ENCODE measurements around the gene PPM1J. TPM values are rescaled to one million over a fixed set of nuclear protein-coding genes. Genes with fewer than 3 reads are reported as not detected.
A peak's percentile ranks its signal among the peaks of the same experiment; 100 is the strongest.

Gene PPM1J
- total and polyA plus RNA-seq, 8 donors = 0.20 to 1.6 (median 0.87) TPM

DNA sequence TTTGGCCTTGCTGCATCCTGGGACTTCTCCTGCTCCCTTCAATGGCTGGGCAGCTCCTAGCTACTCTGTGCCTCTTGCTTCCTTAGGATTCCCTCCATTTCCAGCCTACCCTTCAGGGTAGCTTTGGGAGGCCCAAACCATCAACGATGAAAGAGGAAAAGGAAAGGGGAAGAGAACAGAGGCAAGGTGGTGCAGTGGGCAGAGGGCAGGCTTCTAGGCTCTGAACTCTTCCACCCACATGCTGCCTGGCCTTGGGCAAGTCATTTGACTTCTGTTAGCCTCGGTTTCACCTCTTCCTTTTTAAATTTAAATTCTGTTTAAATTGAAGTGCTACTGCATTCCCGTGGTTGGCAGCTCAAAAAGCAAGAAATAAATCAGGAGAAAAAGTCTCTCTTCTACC lies 5.7 kb upstream of the PPM1J start:
- DNase-seq (no peak), FAIRE-seq (no peak), ATAC-seq (no peak)
- no peak overlapping the region for H3K27ac ChIP-seq
- no peaks in the 10 kb centered on the region for H3K9me3 ChIP-seq
- H3K4me3 ChIP-seq = no peak overlapping the region
- 50 to 53% methylated on average over 3 of the region's 3 CpGs for WGBS, 2 donors
- H3K27me3 ChIP-seq = no peaks in the 10 kb centered on the region
- TF ChIP-seq, protein P1, sequence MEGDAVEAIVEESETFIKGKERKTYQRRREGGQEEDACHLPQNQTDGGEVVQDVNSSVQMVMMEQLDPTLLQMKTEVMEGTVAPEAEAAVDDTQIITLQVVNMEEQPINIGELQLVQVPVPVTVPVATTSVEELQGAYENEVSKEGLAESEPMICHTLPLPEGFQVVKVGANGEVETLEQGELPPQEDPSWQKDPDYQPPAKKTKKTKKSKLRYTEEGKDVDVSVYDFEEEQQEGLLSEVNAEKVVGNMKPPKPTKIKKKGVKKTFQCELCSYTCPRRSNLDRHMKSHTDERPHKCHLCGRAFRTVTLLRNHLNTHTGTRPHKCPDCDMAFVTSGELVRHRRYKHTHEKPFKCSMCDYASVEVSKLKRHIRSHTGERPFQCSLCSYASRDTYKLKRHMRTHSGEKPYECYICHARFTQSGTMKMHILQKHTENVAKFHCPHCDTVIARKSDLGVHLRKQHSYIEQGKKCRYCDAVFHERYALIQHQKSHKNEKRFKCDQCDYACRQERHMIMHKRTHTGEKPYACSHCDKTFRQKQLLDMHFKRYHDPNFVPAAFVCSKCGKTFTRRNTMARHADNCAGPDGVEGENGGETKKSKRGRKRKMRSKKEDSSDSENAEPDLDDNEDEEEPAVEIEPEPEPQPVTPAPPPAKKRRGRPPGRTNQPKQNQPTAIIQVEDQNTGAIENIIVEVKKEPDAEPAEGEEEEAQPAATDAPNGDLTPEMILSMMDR (IDR thresholded peaks at IDR 0.05) = no peak
- H3K4me1 ChIP-seq = peaks cover 0 to 3% (median 2%) of the 10 kb centered on the region in 3 donors
- intact Hi-C loops (cut with DNase I) = loop anchor here in 2 of 3 donors (2.0 to 5.0 kb wide), 2 partner anchors 82 kb away; no protein-coding TSS in a partner anchor
- H3K36me3 ChIP-seq = no peaks in the 10 kb centered on the region

DNA sequence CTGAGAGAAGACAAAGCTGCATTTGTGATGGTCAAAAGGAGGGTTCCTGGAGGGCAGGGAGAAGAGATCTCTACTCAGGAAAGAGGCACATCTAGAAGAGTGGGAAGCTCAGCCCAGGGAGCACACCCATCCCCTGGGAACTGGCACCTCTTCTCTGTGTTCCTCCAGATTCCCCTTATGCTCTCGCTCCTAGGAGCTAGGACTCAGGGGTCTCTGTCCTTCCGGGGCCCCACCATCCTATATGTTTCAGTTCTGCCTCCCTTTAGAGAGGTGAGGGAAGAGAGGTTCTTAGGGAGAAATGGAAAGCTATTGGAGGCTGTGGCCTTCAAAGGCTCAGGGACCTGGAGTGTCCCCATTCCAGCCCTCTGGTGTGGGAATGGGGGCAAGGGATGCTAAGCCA lies 4.6 kb upstream of the PPM1J start:
- intact Hi-C loops (cut with DNase I) = loop anchor here (2.0 to 10.0 kb wide), 3 partner anchors 83 to 325 kb away; no protein-coding TSS in a partner anchor
- DNase-seq = no peak
- no peak overlapping the region for H3K4me3 ChIP-seq
- H3K36me3 ChIP-seq = no peaks in the 10 kb centered on the region
- H3K4me1 ChIP-seq = peaks cover 0 to 5% (median 3%) of the 10 kb centered on the region in 3 donors
- TF ChIP-seq, protein P1 (IDR thresholded peaks at IDR 0.05) = no peak
- H3K9me3 ChIP-seq = no peaks in the 10 kb centered on the region
- H3K27me3 ChIP-seq = no peaks in the 10 kb centered on the region
- ATAC-seq = no peak
- no peak overlapping the region for H3K27ac ChIP-seq
- 81 to 88% methylated on average over 2 of the region's 2 CpGs for WGBS, 2 donors
- no peak for FAIRE-seq

DNA sequence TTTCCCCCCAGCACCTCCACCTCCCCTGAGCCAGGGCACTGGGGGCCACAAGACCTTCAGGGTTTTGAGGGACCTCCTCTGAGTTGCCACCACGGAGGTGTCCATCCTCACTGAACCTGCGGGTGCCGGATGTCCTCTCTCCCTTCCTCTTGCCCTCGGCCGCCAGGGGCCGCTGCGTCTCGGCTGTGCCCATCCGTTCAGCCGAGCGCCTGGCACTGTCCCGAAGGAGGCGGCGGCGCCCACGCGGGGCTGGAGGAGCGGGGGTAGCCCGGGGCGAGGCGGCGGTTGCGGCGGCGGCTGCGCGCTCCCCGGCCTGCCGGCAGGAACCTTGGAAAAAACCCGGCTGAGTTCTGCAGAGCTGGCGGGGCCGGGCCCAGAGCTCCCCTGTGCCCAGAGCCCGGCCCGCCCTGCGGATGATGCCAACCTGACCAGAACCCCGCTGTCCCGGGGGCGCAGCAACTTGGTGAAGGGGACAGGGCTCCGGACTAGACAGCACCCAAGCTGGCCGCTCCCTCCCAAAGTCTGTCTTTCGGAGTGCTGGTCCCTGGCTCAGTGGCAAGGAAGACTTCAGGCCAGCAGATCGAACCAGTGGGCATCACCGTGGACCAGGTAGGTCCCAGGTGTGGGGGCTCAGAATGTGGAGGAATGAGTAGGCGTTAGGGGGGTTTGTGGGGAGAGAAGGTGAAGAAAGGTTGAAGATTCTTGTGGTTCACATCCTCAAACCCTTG lies 3.7 kb upstream of the PPM1J start:
- no peak overlapping the region for H3K4me3 ChIP-seq
- intact Hi-C loops (cut with DNase I) = loop anchor here in 2 of 3 donors (5.0 to 10.0 kb wide), 2 partner anchors 83 to 326 kb away; no protein-coding TSS in a partner anchor
- TF ChIP-seq, protein P1 (IDR thresholded peaks at IDR 0.05) = peak; percentile 76 to 89 (median 85)

DNA sequence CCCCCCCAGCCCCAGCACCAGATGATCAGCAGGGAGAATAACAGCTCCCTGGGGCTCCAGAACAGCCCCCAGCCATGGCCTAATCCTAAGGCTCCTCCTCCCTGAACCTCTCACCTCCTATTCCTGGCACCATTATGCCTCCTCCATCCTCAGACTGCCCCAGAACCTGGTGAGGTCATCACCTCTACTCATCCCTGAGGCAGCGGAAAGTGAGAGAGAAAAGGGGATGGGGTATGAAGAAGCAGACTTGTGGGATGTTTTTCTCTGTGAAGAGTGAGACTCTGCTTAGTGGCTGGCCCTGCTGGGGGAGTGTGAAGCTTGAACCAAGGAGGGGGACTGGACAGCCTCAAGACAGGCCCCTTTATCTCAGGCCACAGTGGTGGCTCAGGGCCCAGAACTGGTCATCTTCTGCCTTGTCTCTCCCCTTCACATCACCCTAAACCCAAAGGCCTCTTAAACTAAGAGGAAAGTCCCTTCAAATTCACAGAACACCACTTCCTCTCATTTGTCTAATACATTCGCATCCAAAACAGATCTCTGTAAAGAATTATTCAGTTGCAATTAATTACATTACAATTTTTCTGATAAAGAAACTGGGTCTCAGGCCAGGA lies 2.2 kb upstream of the PPM1J start:
- no peaks in the 10 kb centered on the region for H3K9me3 ChIP-seq
- ATAC-seq (no peak), DNase-seq (peak in 1 of 6 donors; percentile 13), FAIRE-seq (no peak)
- TF ChIP-seq, protein P1 (IDR thresholded peaks at IDR 0.05) = no peak
- no peak overlapping the region for H3K4me3 ChIP-seq
- H3K27ac ChIP-seq = no peak overlapping the region
- WGBS, 2 donors = 70 to 80% methylated on average over 2 of the region's 2 CpGs
- intact Hi-C loops (cut with DNase I) = loop anchor here in 2 of 3 donors (5.0 to 10.0 kb wide), 2 partner anchors 85 to 327 kb away; no protein-coding TSS in a partner anchor
- H3K4me1 ChIP-seq = peaks cover 0 to 11% (median 5%) of the 10 kb centered on the region in 3 donors
- no peaks in the 10 kb centered on the region for H3K27me3 ChIP-seq
- no peaks in the 10 kb centered on the region for H3K36me3 ChIP-seq

More for the DNA sequence above, 3.7 kb upstream of the PPM1J start:
- H3K4me1 ChIP-seq = peaks cover 0 to 7% (median 5%) of the 10 kb centered on the region in 3 donors
- peak in 3 of 4 donors; percentile 24 to 34 (median 29) for ATAC-seq
- no peak overlapping the region for H3K27ac ChIP-seq
- no peaks in the 10 kb centered on the region for H3K36me3 ChIP-seq
- DNase-seq = peak; percentile 66 to 95 (median 82)
- FAIRE-seq = no peak
- H3K27me3 ChIP-seq = no peaks in the 10 kb centered on the region
- 15 to 20% methylated on average over 43 to 44 of the region's 44 CpGs for WGBS, 2 donors
- H3K9me3 ChIP-seq = no peaks in the 10 kb centered on the region

Data from pancreas (tissue), 10 donors.